Common myeloid progenitor, CD34-positive (primary cell): ENCODE measurements around the gene ACP3.

Experiments
- CTCF ChIA-PET: fragments of 350-600 bp; sonication (Branson Sonifier 250); formaldehyde crosslinking; loops from one replicate; lab custom pipeline; 2021; ENCODE audit warnings: antibody characterized with exemption; lab: Charles Lee
- POLR2A ChIA-PET: fragments of 350-600 bp; sonication (Branson Sonifier 250); formaldehyde crosslinking; loops from one replicate; lab custom pipeline; 2021; ENCODE audit warnings: antibody characterized with exemption; lab: Charles Lee
- DNase-seq, 3 donors: peaks; one replicate each; pipeline versions ENCODE4 v3.0.0 to v3.0.0-alpha.2; 2013
- H3K27ac ChIP-seq, 2 experiments: 1 replicate in 1 of 2; 2 replicates in 1 of 2; pipeline ENCODE4 v1.7.0; 2013; ENCODE audit warnings: inconsistent platforms in 2 of 2, low read length in 2 of 2, mild to moderate bottlenecking in 2 of 2, low read depth in 1 of 2, moderate library complexity in 1 of 2; ENCODE audit not compliant: severe bottlenecking in 2 of 2, insufficient read depth in 1 of 2, poor library complexity in 1 of 2
- H3K27me3 ChIP-seq, 5 experiments: replicated peaks in 2 of 5; 1 replicate in 3 of 5; 2 replicates in 2 of 5; pipeline versions ENCODE4 v1.6.1 to v1.7.0; 2013; ENCODE audit warnings: low read length in 4 of 5, mild to moderate bottlenecking in 2 of 5, moderate library complexity in 2 of 5, inconsistent platforms in 1 of 5; ENCODE audit not compliant: insufficient read depth in 5 of 5, control insufficient read depth in 4 of 5
- H3K36me3 ChIP-seq, 4 experiments: 1 replicate in 2 of 4; 2 replicates in 2 of 4; pipeline versions ENCODE4 v1.6.1 to v1.7.0; 2013; ENCODE audit warnings: low read length in 3 of 4, control low read depth in 1 of 4, mild to moderate bottlenecking in 1 of 4; ENCODE audit not compliant: control insufficient read depth in 4 of 4, insufficient read depth in 4 of 4
- H3K4me1 ChIP-seq, 4 experiments: 1 replicate in 3 of 4; 2 replicates in 1 of 4; pipeline versions ENCODE4 v1.6.1 to v1.7.1; 2013; ENCODE audit warnings: low read length in 3 of 4, mild to moderate bottlenecking in 3 of 4, control low read depth in 1 of 4, inconsistent platforms in 1 of 4, moderate library complexity in 1 of 4; ENCODE audit not compliant: control insufficient read depth in 4 of 4, insufficient read depth in 4 of 4; ENCODE audit errors: control extremely low read depth in 1 of 4
- H3K4me3 ChIP-seq, 7 experiments: 1 replicate in 4 of 7; 2 replicates in 3 of 7; pipeline versions ENCODE4 v1.5.1 to v1.7.0; 2013; ENCODE audit warnings: mild to moderate bottlenecking in 7 of 7, low read length in 6 of 7, moderate library complexity in 6 of 7, inconsistent platforms in 2 of 7, low read depth in 2 of 7, control low read depth in 1 of 7; ENCODE audit not compliant: insufficient read depth in 4 of 7, control insufficient read depth in 1 of 7; ENCODE audit errors: extremely low read depth in 1 of 7
- H3K9me3 ChIP-seq, 5 experiments: 1 replicate in 4 of 5; 2 replicates in 1 of 5; pipeline versions ENCODE4 v1.6.1 to v1.7.1; 2013; ENCODE audit warnings: low read length in 4 of 5, mild to moderate bottlenecking in 2 of 5, inconsistent platforms in 1 of 5, low read depth in 1 of 5, moderate library complexity in 1 of 5; ENCODE audit not compliant: control insufficient read depth in 4 of 5, insufficient read depth in 2 of 5; ENCODE audit errors: control extremely low read depth in 1 of 5
- WGBS: methylation state at CpG from one replicate; pipeline ENCODE4 v1.1.5; 2013; ENCODE audit not compliant: insufficient coverage; 5-methylcytosine and 5-hydroxymethylcytosine counted together

Gene ACP3

DNA sequence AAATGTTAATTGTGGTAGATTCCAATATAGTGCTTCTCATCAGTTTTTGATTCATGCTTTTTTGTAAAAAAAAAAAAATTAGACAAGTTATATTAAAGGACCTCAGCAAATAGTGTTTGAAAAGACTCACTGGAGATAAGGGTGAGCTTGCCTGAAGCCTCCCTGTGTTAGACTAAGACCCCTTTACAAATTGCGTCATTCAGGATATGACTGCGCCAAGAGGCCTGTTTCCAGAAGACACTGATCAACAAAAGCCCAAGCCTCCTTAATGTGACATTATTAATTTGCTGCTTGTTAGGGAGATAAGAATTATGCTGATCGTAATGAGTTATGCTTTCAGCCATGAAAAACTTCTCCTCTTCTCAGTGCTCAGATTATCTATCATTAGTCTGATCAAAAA, 87.1 kb downstream of the ACP3 start:
- POLR2A ChIA-PET: no interaction called here
- Histone ChIP-seq H3K27me3 (no peaks in the 10 kb centered on the region), H3K4me1 (peaks cover 0 to 14% (median 4%) of the 10 kb centered on the region in 4 experiments), H3K36me3 (no peaks in the 10 kb centered on the region), H3K27ac (no peak overlapping the region), H3K9me3 (no peaks in the 10 kb centered on the region), H3K4me3 (no peak overlapping the region)
- 100% methylated on average over 1 of the region's 3 CpGs for WGBS
- peak in 2 of 3 donors; percentile 28 to 46 for DNase-seq
- CTCF ChIA-PET: interaction anchor here (0.6 to 2.0 kb wide), 5 partner anchors 53 to 611 kb away, joined by 3 to 4 read pairs (median 4); no protein-coding TSS in a partner anchor

DNA sequence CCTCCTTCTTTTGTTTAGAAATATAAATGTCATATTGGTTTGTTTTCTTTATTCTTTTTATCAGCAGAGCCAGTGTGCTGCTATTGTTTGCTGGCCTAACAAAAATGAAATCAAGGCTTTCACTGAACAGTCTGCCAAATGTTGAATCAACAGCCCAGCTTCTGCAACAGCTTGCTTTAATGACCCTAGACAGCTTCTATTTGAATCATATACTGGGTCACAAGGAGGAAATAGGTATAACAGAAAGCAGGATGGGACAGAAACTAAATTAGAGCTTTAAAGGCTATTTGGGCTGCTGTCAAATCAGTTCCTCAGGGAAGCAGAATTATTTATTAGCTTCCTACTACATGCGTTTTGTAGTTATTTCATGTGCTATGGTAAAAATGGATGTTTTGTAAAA, 88.0 kb downstream of the ACP3 start:
- WGBS: no CpG with 5 or more reads among the region's 1 CpG

DNA sequence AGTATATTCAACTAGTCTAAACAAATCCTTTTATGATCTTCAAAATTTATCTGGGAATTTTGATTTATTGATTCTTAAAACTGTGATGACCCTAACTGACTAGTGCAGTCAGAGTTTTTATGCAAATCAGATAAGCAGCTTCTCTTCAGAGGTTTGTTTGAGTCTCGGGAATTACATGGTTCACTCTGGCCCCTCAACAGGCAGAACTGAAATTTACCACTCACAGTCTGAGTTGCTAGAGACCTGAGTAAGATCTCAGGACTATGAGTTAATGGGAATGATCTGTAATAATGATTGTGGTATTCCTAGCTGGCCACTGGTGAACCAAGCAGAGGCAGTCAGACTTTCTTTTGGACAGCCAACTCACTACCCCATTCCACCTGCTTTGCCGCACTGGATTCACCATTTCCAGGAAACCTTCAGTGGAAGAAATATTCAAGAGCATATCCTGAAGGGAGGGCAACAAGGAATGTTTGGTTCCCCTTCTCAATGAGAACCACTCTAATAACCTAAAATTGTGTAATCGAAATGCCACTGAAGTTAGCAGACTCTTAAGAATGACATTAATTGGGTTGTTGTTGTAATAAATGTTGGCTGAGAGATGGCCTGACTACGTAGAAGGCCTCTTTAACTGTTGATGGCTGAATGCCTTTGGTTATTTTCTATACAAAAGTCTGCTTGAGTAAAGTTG, 88.5 kb downstream of the ACP3 start:
- WGBS: 88% methylated on average over 2 of the region's 4 CpGs
- no peak for DNase-seq
- POLR2A ChIA-PET: no interaction called here
- H3K27me3 ChIP-seq: no peaks in the 10 kb centered on the region
- peaks cover 0 to 11% (median 2%) of the 10 kb centered on the region in 4 experiments for H3K4me1 ChIP-seq
- CTCF ChIA-PET: interaction anchor here (0.7 to 2.0 kb wide), 4 partner anchors 8 to 151 kb away, joined by 3 to 4 read pairs (median 4); no protein-coding TSS in a partner anchor
- no peak overlapping the region for H3K27ac ChIP-seq
- H3K9me3 ChIP-seq: no peaks in the 10 kb centered on the region
- no peak overlapping the region for H3K4me3 ChIP-seq
- H3K36me3 ChIP-seq: no peaks in the 10 kb centered on the region

More for the DNA sequence above, 88.0 kb downstream of the ACP3 start:
- DNase-seq: no peak
- POLR2A ChIA-PET: no interaction called here
- H3K27ac ChIP-seq: no peak overlapping the region
- CTCF ChIA-PET: interaction anchor here (0.7 to 2.0 kb wide), 4 partner anchors 9 to 150 kb away, joined by 3 to 4 read pairs (median 4); no protein-coding TSS in a partner anchor
- no peak overlapping the region for H3K4me3 ChIP-seq
- no peaks in the 10 kb centered on the region for H3K27me3 ChIP-seq
- peaks cover 0 to 11% (median 2%) of the 10 kb centered on the region in 4 experiments for H3K4me1 ChIP-seq
- H3K9me3 ChIP-seq: no peaks in the 10 kb centered on the region
- H3K36me3 ChIP-seq: no peaks in the 10 kb centered on the region

DNA sequence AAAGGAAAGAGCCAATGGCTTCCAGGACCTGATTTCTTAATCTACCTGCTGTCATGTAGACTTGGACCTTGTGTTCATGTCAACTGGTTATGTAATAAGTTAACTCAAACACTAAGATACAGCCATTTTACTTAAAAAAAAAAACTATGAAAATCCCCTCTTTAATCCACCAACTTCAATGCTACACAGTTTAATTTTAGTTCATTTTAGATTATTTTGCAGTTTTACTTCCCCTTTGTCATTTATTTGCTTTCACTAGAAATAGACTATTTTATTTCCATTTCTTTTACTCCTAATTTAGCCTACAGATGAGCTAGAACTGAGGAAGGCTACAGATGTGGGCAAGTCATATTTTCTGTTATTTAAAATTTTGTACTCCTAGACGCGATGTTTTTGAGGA, 89.4 kb downstream of the ACP3 start:
- Histone ChIP-seq H3K27me3 (no peaks in the 10 kb centered on the region), H3K4me3 (no peak overlapping the region), H3K27ac (no peak overlapping the region), H3K4me1 (peaks cover 0 to 11% (median 2%) of the 10 kb centered on the region in 4 experiments), H3K36me3 (no peaks in the 10 kb centered on the region), H3K9me3 (no peaks in the 10 kb centered on the region)
- ChIA-PET CTCF (interaction anchor here (0.6 to 1.1 kb wide), 2 partner anchors 55 to 56 kb away, joined by 3 read pairs; no protein-coding TSS in a partner anchor), POLR2A (no interaction called here)
- WGBS: no CpG with 5 or more reads among the region's 2 CpGs
- no peak for DNase-seq

DNA sequence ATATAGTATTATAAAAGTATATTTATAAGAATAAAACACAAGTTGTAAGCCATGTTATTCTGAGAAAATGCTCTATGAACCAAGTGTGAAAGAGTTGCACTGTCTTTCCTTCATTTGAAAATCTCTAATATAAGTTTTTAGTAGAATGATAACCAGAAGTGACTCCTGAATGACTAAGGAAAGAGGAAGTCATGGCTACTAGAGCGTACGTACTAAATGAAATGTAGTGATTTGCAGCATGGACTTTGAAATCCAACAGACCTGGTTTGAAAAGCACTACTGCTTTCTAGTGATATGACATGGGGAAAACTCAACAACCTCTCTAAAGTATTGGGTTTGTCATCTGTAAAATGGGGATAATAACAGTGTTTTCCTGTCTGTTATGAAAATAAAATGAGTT, 89.8 kb downstream of the ACP3 start:
- no peaks in the 10 kb centered on the region for H3K27me3 ChIP-seq
- POLR2A ChIA-PET: no interaction called here
- no CpG with 5 or more reads among the region's 2 CpGs for WGBS
- peak in 2 of 3 donors; percentile 35 to 47 for DNase-seq
- H3K36me3 ChIP-seq: no peaks in the 10 kb centered on the region
- H3K9me3 ChIP-seq: no peaks in the 10 kb centered on the region
- no peak overlapping the region for H3K4me3 ChIP-seq
- H3K4me1 ChIP-seq: peaks cover 0 to 11% (median 2%) of the 10 kb centered on the region in 4 experiments
- CTCF ChIA-PET: interaction anchor here (0.6 to 1.1 kb wide), 2 partner anchors 55 to 57 kb away, joined by 3 read pairs; no protein-coding TSS in a partner anchor
- H3K27ac ChIP-seq: no peak overlapping the region
